ENCODE results near the gene PCSK4.
A peak's percentile ranks its signal among the peaks of the same experiment; 100 is the strongest.

PCSK4 gene

GRCh38 chr19:1469255-1470054, 20.7 kb downstream of the PCSK4 start:
- Histone ChIP-seq H3K27me3 (ENCODE audit: control insufficient read depth, insufficient read depth, low read length) (peaks cover 57% of the 10 kb centered on the region), H3K4me3 (ENCODE audit: low read length) (no peak overlapping the region; the same call in 1 of the 2 replicates), H3K36me3 (ENCODE audit: control insufficient read depth, insufficient read depth, low read length) (no peaks in the 10 kb centered on the region; the same call in 1 of the 2 replicates), H3K27ac (ENCODE audit: low read length) (no peak overlapping the region), H3K9me3 (ENCODE audit: control insufficient read depth, insufficient read depth, low read length) (no peaks in the 10 kb centered on the region), H3K4me1 (ENCODE audit: control insufficient read depth, insufficient read depth, low read length) (peaks cover 15% of the 10 kb centered on the region)
- no peak for DNase-seq (ENCODE audit: low read depth, low spot score)
- WGBS (ENCODE audit: insufficient coverage, insufficient read length), result no CpG with 5 or more reads among the region's 117 CpGs

DNA sequence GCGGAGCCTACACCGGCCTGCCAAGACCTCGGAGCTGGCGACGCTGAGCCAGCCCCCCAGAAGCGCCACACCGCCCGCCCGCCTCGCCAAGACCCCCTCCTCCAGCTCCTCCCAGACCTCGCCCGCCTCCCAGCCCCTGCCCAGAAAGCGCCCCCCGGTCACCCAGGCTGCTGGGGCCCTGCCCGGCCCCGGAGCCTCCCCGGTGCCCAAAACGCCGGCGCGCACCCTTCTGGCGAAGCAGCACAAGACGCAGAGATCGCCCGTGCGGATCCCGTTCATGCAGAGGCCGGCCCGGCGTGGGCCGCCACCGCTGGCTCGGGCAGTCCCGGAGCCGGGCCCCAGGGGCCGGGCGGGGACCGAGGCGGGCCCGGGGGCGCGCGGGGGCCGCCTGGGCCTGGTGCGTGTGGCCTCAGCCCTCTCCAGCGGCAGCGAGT, 21.3 kb downstream of the PCSK4 start:
- peaks cover 15% of the 10 kb centered on the region for H3K4me1 ChIP-seq (ENCODE audit: control insufficient read depth, insufficient read depth, low read length)
- H3K9me3 ChIP-seq (ENCODE audit: control insufficient read depth, insufficient read depth, low read length), result no peaks in the 10 kb centered on the region
- DNase-seq (ENCODE audit: low read depth, low spot score), result no peak
- peaks cover 59% of the 10 kb centered on the region for H3K27me3 ChIP-seq (ENCODE audit: control insufficient read depth, insufficient read depth, low read length)
- H3K36me3 ChIP-seq (ENCODE audit: control insufficient read depth, insufficient read depth, low read length), result no peaks in the 10 kb centered on the region; the same call in 1 of the 2 replicates
- H3K27ac ChIP-seq (ENCODE audit: low read length), result no peak overlapping the region
- WGBS (ENCODE audit: insufficient coverage, insufficient read length), result no CpG with 5 or more reads among the region's 47 CpGs
- H3K4me3 ChIP-seq (ENCODE audit: low read length), result no peak overlapping the region; the same call in 1 of the 2 replicates

DNA sequence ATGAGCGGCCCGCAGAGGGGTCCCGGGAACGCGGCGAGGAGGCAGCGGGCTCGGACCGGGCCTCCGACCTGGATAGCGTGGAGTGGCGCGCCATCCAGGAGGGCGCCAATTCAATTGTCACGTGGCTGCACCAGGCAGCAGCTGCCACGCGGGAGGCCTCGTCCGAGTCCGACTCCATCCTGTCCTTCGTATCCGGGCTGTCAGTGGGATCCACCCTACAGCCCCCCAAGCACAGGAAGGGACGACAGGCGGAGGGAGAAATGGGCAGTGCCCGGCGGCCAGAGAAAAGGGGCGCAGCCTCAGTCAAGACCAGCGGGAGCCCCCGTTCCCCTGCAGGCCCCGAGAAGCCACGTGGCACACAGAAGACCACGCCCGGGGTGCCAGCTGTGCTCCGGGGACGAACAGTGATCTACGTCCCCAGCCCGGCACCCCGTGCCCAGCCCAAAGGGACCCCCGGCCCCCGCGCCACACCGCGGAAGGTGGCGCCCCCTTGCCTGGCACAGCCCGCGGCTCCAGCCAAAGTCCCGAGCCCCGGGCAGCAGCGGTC, 21.8 kb downstream of the PCSK4 start:
- WGBS (ENCODE audit: insufficient coverage, insufficient read length), result no CpG with 5 or more reads among the region's 49 CpGs
- Histone ChIP-seq H3K4me3 (ENCODE audit: low read length) (no peak overlapping the region), H3K4me1 (ENCODE audit: control insufficient read depth, insufficient read depth, low read length) (peaks cover 15% of the 10 kb centered on the region), H3K36me3 (ENCODE audit: control insufficient read depth, insufficient read depth, low read length) (no peaks in the 10 kb centered on the region; the same call in 1 of the 2 replicates), H3K9me3 (ENCODE audit: control insufficient read depth, insufficient read depth, low read length) (no peaks in the 10 kb centered on the region), H3K27me3 (ENCODE audit: control insufficient read depth, insufficient read depth, low read length) (peaks cover 59% of the 10 kb centered on the region), H3K27ac (ENCODE audit: low read length) (no peak overlapping the region)
- no peak for DNase-seq (ENCODE audit: low read depth, low spot score)

GRCh38 chr19:1467490-1468273, 22.5 kb downstream of the PCSK4 start:
- no peak for DNase-seq (ENCODE audit: low read depth, low spot score)
- no peaks in the 10 kb centered on the region for H3K9me3 ChIP-seq (ENCODE audit: control insufficient read depth, insufficient read depth, low read length)
- H3K27ac ChIP-seq (ENCODE audit: low read length), result no peak overlapping the region
- no CpG with 5 or more reads among the region's 92 CpGs for WGBS (ENCODE audit: insufficient coverage, insufficient read length)
- H3K4me1 ChIP-seq (ENCODE audit: control insufficient read depth, insufficient read depth, low read length), result peaks cover 15% of the 10 kb centered on the region
- no peaks in the 10 kb centered on the region; the same call in 1 of the 2 replicates for H3K36me3 ChIP-seq (ENCODE audit: control insufficient read depth, insufficient read depth, low read length)
- H3K4me3 ChIP-seq (ENCODE audit: low read length), result no peak overlapping the region
- peaks cover 59% of the 10 kb centered on the region for H3K27me3 ChIP-seq (ENCODE audit: control insufficient read depth, insufficient read depth, low read length)

- no peak overlapping the region for H3K27ac ChIP-seq (ENCODE audit: low read length)
- DNase-seq (ENCODE audit: low read depth, low spot score), result no peak
- peaks cover 15% of the 10 kb centered on the region for H3K4me1 ChIP-seq (ENCODE audit: control insufficient read depth, insufficient read depth, low read length)
- no peaks in the 10 kb centered on the region for H3K9me3 ChIP-seq (ENCODE audit: control insufficient read depth, insufficient read depth, low read length)
- no CpG with 5 or more reads among the region's 36 CpGs for WGBS (ENCODE audit: insufficient coverage, insufficient read length)
- peaks cover 57% of the 10 kb centered on the region for H3K27me3 ChIP-seq (ENCODE audit: control insufficient read depth, insufficient read depth, low read length)
- H3K4me3 ChIP-seq (ENCODE audit: low read length), result 0 out of 2 replicates have a peak overlapping the region, but pooled peaks have one; percentile 1
- H3K36me3 ChIP-seq (ENCODE audit: control insufficient read depth, insufficient read depth, low read length), result no peaks in the 10 kb centered on the region; the same call in 1 of the 2 replicates
Observed at GRCh38 chr19:1467215-1467489, 23.0 kb downstream of the PCSK4 start.

GRCh38 chr19:1466461-1467214, 23.5 kb downstream of the PCSK4 start:
- no peaks in the 10 kb centered on the region; the same call in 1 of the 2 replicates for H3K36me3 ChIP-seq (ENCODE audit: control insufficient read depth, insufficient read depth, low read length)
- H3K4me3 ChIP-seq (ENCODE audit: low read length), result peak overlapping the region; percentile 1; the same call in 1 of the 2 replicates
- no peak for DNase-seq (ENCODE audit: low read depth, low spot score)
- no peak overlapping the region for H3K27ac ChIP-seq (ENCODE audit: low read length)
- H3K4me1 ChIP-seq (ENCODE audit: control insufficient read depth, insufficient read depth, low read length), result peaks cover 15% of the 10 kb centered on the region
- no CpG with 5 or more reads among the region's 70 CpGs for whole genome bisulfite sequencing (ENCODE audit: insufficient coverage, insufficient read length)
- H3K9me3 ChIP-seq (ENCODE audit: control insufficient read depth, insufficient read depth, low read length), result no peaks in the 10 kb centered on the region
- peaks cover 54% of the 10 kb centered on the region for H3K27me3 ChIP-seq (ENCODE audit: control insufficient read depth, insufficient read depth, low read length)

DNA sequence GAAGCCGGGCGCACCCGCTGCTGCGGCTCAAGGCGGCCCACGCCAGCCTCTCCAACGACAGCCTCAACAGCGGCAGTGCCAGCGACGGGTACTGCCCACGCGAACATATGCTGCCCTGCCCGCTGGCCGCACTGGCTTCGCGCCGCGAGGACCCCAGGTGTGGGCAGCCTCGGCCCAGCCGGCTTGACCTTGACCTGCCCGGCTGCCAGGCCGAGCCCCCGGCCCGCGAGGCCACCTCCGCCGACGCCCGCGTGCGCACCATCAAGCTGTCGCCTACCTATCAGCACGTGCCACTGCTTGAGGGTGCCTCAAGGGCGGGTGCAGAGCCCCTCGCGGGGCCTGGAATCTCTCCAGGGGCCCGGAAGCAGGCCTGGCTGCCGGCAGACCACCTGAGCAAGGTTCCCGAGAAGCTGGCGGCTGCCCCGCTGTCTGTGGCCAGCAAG, 24.1 kb downstream of the PCSK4 start:
- no CpG with 5 or more reads among the region's 41 CpGs for WGBS (ENCODE audit: insufficient coverage, insufficient read length)
- Histone ChIP-seq H3K4me1 (ENCODE audit: control insufficient read depth, insufficient read depth, low read length) (peaks cover 12% of the 10 kb centered on the region; the same call in 1 of the 2 replicates), H3K27me3 (ENCODE audit: control insufficient read depth, insufficient read depth, low read length) (peaks cover 51% of the 10 kb centered on the region), H3K9me3 (ENCODE audit: control insufficient read depth, insufficient read depth, low read length) (no peaks in the 10 kb centered on the region), H3K27ac (ENCODE audit: low read length) (no peak overlapping the region), H3K36me3 (ENCODE audit: control insufficient read depth, insufficient read depth, low read length) (no peaks in the 10 kb centered on the region; the same call in 1 of the 2 replicates), H3K4me3 (ENCODE audit: low read length) (no peak overlapping the region)
- DNase-seq (ENCODE audit: low read depth, low spot score), result no peak

GRCh38 chr19:1465191-1466016, 24.7 kb downstream of the PCSK4 start:
- Histone ChIP-seq H3K36me3 (ENCODE audit: control insufficient read depth, insufficient read depth, low read length) (no peaks in the 10 kb centered on the region; the same call in 1 of the 2 replicates), H3K9me3 (ENCODE audit: control insufficient read depth, insufficient read depth, low read length) (no peaks in the 10 kb centered on the region), H3K4me3 (ENCODE audit: low read length) (no peak overlapping the region), H3K27ac (ENCODE audit: low read length) (no peak overlapping the region), H3K27me3 (ENCODE audit: control insufficient read depth, insufficient read depth, low read length) (peaks cover 51% of the 10 kb centered on the region), H3K4me1 (ENCODE audit: control insufficient read depth, insufficient read depth, low read length) (peaks cover 11% of the 10 kb centered on the region; the same call in 1 of the 2 replicates)
- WGBS (ENCODE audit: insufficient coverage, insufficient read length), result no CpG with 5 or more reads among the region's 83 CpGs
- no peak for DNase-seq (ENCODE audit: low read depth, low spot score)

DNA sequence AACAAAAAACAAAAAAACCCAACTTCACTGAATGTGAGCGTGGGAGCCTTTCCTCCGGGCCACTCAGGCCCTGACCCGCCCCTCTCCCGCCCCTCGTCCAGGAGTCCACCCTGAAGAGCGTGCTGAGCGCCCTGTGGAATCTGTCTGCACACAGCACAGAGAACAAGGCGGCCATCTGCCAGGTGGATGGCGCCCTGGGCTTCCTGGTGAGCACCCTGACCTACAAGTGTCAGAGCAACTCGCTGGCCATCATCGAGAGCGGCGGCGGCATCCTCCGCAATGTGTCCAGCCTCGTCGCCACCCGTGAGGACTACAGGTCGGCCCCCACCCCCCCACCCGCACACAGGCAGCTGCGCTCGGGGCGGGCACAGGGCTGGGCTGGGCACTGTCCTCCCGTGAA, 28.3 kb downstream of the PCSK4 start:
- no CpG with 5 or more reads among the region's 24 CpGs for WGBS (ENCODE audit: insufficient coverage, insufficient read length)
- no peak overlapping the region for H3K4me3 ChIP-seq (ENCODE audit: low read length)
- H3K27me3 ChIP-seq (ENCODE audit: control insufficient read depth, insufficient read depth, low read length), result peaks cover 23% of the 10 kb centered on the region; the same call in 1 of the 2 replicates
- no peak overlapping the region for H3K27ac ChIP-seq (ENCODE audit: low read length)
- peaks cover 10% of the 10 kb centered on the region; the same call in 1 of the 2 replicates for H3K4me1 ChIP-seq (ENCODE audit: control insufficient read depth, insufficient read depth, low read length)
- no peaks in the 10 kb centered on the region; the same call in 1 of the 2 replicates for H3K36me3 ChIP-seq (ENCODE audit: control insufficient read depth, insufficient read depth, low read length)
- no peaks in the 10 kb centered on the region for H3K9me3 ChIP-seq (ENCODE audit: control insufficient read depth, insufficient read depth, low read length)
- DNase-seq (ENCODE audit: low read depth, low spot score), result no peak
